Prostate gland (tissue), 2 donors: ENCODE measurements around the gene PCLO.

Experiments used
- CTCF ChIP-seq, 4 experiments: fragments of 200-600 bp in 2 of 4; fragments of 450-650 bp in 2 of 4; sonication (generic) in 2 of 4; IDR thresholded peaks; 1 replicate in 3 of 4; 2 replicates in 1 of 4; pipeline ENCODE4 v1.5.1; 2016 to 2019; ENCODE audit warnings: antibody characterized with exemption in 4 of 4, mild to moderate bottlenecking in 2 of 4, moderate library complexity in 2 of 4
- POLR2AphosphoS5 ChIP-seq: sonication (generic); formaldehyde crosslinking; IDR thresholded peaks from one replicate; pipeline ENCODE4 v1.6.1; 2017; ENCODE audit warnings: antibody characterized with exemption

GRCh38 chr7:82805527-82805960, 357.1 kb downstream of the PCLO start:
- TF ChIP-seq CTCF (IDR thresholded peaks at IDR 0.05) (no peak), POLR2AphosphoS5 (no peak)
